ENCODE results near the gene ZNF521.

Gene ZNF521

DNA sequence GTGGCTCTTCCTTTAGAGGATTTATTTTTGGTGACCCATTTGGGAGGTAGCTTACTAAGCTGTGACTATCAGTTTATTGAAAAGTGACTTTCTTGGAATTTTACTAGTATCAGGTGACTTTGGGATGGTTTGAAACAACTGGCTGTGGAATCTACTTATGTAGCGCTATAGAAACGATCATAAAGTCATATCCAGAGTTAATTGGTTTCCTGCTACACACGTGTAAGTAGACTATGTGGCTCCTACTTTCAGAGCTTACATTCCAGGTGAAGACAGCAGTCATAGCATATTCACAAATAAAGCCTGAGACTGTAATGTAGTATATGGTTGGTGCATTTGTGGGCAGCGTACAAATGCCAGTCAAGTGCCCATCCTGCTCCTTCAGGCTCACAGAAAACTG lies 308.9 kb downstream of the ZNF521 start:
- H3K79me2 ChIP-seq (ENCODE audit: insufficient read depth, low read length) = no peaks in the 10 kb centered on the region
- H3F3A ChIP-seq (ENCODE audit: insufficient read depth) = no peaks in the 10 kb centered on the region
- no peaks in the 10 kb centered on the region for H4K20me1 ChIP-seq (ENCODE audit: low read depth, low read length)
- no peaks in the 10 kb centered on the region for H3K9me2 ChIP-seq (replicated peaks; ENCODE audit: insufficient read depth, low read length)
- no peaks in the 10 kb centered on the region for H3K27me3 ChIP-seq (ENCODE audit: low read length)
- no peak overlapping the region for H3K9ac ChIP-seq (ENCODE audit: low read length)
- TF ChIP-seq, protein P1, sequence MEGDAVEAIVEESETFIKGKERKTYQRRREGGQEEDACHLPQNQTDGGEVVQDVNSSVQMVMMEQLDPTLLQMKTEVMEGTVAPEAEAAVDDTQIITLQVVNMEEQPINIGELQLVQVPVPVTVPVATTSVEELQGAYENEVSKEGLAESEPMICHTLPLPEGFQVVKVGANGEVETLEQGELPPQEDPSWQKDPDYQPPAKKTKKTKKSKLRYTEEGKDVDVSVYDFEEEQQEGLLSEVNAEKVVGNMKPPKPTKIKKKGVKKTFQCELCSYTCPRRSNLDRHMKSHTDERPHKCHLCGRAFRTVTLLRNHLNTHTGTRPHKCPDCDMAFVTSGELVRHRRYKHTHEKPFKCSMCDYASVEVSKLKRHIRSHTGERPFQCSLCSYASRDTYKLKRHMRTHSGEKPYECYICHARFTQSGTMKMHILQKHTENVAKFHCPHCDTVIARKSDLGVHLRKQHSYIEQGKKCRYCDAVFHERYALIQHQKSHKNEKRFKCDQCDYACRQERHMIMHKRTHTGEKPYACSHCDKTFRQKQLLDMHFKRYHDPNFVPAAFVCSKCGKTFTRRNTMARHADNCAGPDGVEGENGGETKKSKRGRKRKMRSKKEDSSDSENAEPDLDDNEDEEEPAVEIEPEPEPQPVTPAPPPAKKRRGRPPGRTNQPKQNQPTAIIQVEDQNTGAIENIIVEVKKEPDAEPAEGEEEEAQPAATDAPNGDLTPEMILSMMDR (IDR thresholded peaks at IDR 0.05; ENCODE audit: insufficient read depth, low read length, poor library complexity, severe bottlenecking) = no peak
- TF ChIP-seq EZH2phosphoT487 (conservative IDR thresholded peaks at IDR 0.05; ENCODE audit: low read length) = no peak
- no peak overlapping the region for H2AFZ ChIP-seq (ENCODE audit: low read depth, low read length, severe bottlenecking)
- no peak overlapping the region for H3K4me2 ChIP-seq (ENCODE audit: low read depth, low read length, poor library complexity, severe bottlenecking)
- no peak overlapping the region for H3K4me3 ChIP-seq (ENCODE audit: insufficient read depth, low read length, poor library complexity, severe bottlenecking)
- H3K36me3 ChIP-seq (ENCODE audit: low read length) = no peaks in the 10 kb centered on the region
- H3K27ac ChIP-seq (ENCODE audit: low read depth, low read length) = no peak overlapping the region
- H3K9me3 ChIP-seq (ENCODE audit: insufficient read depth, low read length) = no peaks in the 10 kb centered on the region

DNA sequence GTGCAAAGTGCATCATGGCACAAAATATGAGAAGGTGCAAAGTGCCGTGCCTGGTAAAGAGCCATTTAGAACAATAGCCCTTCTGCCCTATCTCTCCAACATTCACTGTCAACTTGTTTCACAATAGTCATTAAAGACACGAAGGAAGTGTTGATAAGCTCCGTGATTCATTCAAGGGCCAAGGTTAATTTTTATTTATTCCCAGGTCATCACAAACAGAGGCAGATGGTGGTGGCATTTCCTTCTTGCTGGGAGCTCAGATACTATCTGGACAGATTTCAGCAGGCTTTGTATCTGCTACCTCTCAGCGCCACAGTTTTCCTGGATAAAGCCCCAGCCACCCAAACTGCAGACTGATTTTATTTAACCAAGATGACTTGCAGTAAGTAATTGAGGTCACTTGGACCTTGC lies 309.3 kb downstream of the ZNF521 start:
- Histone ChIP-seq H3K79me2 (ENCODE audit: insufficient read depth, low read length) (no peaks in the 10 kb centered on the region), H3K4me2 (ENCODE audit: low read depth, low read length, poor library complexity, severe bottlenecking) (no peak overlapping the region), H3K27ac (ENCODE audit: low read depth, low read length) (no peak overlapping the region), H2AFZ (ENCODE audit: low read depth, low read length, severe bottlenecking) (no peak overlapping the region), H3K36me3 (ENCODE audit: low read length) (no peaks in the 10 kb centered on the region), H3K4me3 (ENCODE audit: insufficient read depth, low read length, poor library complexity, severe bottlenecking) (no peak overlapping the region), H3K9ac (ENCODE audit: low read length) (no peak overlapping the region), H4K20me1 (ENCODE audit: low read depth, low read length) (no peaks in the 10 kb centered on the region), H3K9me2 (replicated peaks; ENCODE audit: insufficient read depth, low read length) (no peaks in the 10 kb centered on the region), H3K27me3 (ENCODE audit: low read length) (no peaks in the 10 kb centered on the region), H3F3A (ENCODE audit: insufficient read depth) (no peaks in the 10 kb centered on the region), H3K9me3 (ENCODE audit: insufficient read depth, low read length) (no peaks in the 10 kb centered on the region)
- TF ChIP-seq EZH2phosphoT487 (conservative IDR thresholded peaks at IDR 0.05; ENCODE audit: low read length) = no peak
- TF ChIP-seq, protein P1 (IDR thresholded peaks at IDR 0.05; ENCODE audit: insufficient read depth, low read length, poor library complexity, severe bottlenecking) = no peak

DNA sequence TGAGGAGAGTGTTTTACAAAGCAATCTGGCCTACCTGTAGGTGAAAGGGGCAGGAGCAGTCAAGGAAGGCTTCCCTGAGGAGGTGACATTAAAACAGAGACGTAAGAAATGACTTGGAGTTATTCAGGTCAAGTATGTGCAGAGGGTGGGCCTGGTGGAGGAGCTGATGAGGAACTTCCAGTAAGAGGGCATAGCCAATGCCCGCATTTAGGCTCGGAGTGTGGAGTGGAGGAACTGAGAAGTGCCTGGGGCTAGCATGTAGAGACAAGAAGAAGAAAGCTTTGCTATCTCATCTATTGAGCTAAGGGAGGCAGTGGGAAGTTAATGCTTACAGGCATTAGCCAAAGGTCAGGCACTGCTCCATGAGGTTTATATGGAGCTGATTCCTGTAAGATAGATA lies 312.2 kb downstream of the ZNF521 start:
- H3F3A ChIP-seq (ENCODE audit: insufficient read depth) = no peaks in the 10 kb centered on the region
- no peaks in the 10 kb centered on the region for H4K20me1 ChIP-seq (ENCODE audit: low read depth, low read length)
- no peak overlapping the region for H3K9ac ChIP-seq (ENCODE audit: low read length)
- TF ChIP-seq, protein P1 (IDR thresholded peaks at IDR 0.05; ENCODE audit: insufficient read depth, low read length, poor library complexity, severe bottlenecking) = no peak
- TF ChIP-seq EZH2phosphoT487 (conservative IDR thresholded peaks at IDR 0.05; ENCODE audit: low read length) = no peak
- no peak overlapping the region for H3K27ac ChIP-seq (ENCODE audit: low read depth, low read length)
- H3K27me3 ChIP-seq (ENCODE audit: low read length) = no peaks in the 10 kb centered on the region; the same call in 1 of the 2 replicates
- H3K4me3 ChIP-seq (ENCODE audit: insufficient read depth, low read length, poor library complexity, severe bottlenecking) = no peak overlapping the region
- no peak overlapping the region for H3K4me2 ChIP-seq (ENCODE audit: low read depth, low read length, poor library complexity, severe bottlenecking)
- no peaks in the 10 kb centered on the region for H3K9me2 ChIP-seq (replicated peaks; ENCODE audit: insufficient read depth, low read length)
- no peaks in the 10 kb centered on the region for H3K9me3 ChIP-seq (ENCODE audit: insufficient read depth, low read length)
- no peaks in the 10 kb centered on the region for H3K36me3 ChIP-seq (ENCODE audit: low read length)
- H3K79me2 ChIP-seq (ENCODE audit: insufficient read depth, low read length) = no peaks in the 10 kb centered on the region
- no peak overlapping the region for H2AFZ ChIP-seq (ENCODE audit: low read depth, low read length, severe bottlenecking)

Data from SU-DHL-6 (cell line).